Measurements from ENCODE around the gene SF3A1. TPM values are rescaled to one million over a fixed set of nuclear protein-coding genes. Genes with fewer than 3 reads are reported as not detected.

SF3A1 gene
- total RNA-seq, 2 donors from 2014 or later = 30.6 to 77.1 TPM

- TF ChIP-seq POLR2A (IDR thresholded peaks at IDR 0.05) (no peak), CTCF (IDR thresholded peaks at IDR 0.05) (no peak)
- intact Hi-C loops (cut with DNase I) = no loop called here
- no peak for DNase-seq
- Histone ChIP-seq H3K4me1 (peaks cover 69% of the 10 kb centered on the region), H3K36me3 (replicated peaks in 1 of 2; ENCODE audit: insufficient read depth in 1 of 2, low read depth in 2 of 2) (no peaks in the 10 kb centered on the region), H3K4me3 (no peak overlapping the region), H3K27me3 (no peaks in the 10 kb centered on the region), H3K27ac (no peak overlapping the region), H3K9me3 (no peaks in the 10 kb centered on the region)
- 80 to 84% methylated on average over 5 to 6 of the region's 8 CpGs for WGBS, 2 donors
- no peak for ATAC-seq
These were observed 42.9 kb downstream of the SF3A1 start for GRCh38 chr22:30313527-30314363.

GRCh38 chr22:30312053-30312452, 44.6 kb downstream of the SF3A1 start:
- no peaks in the 10 kb centered on the region for H3K36me3 ChIP-seq (replicated peaks in 1 of 2; ENCODE audit: insufficient read depth in 1 of 2, low read depth in 2 of 2)
- no peak for TF ChIP-seq CTCF (IDR thresholded peaks at IDR 0.05)
- no peak for TF ChIP-seq POLR2A (IDR thresholded peaks at IDR 0.05)
- no peak for ATAC-seq

GRCh38 chr22:30310881-30311771, 45.6 kb downstream of the SF3A1 start:
- H3K4me3 ChIP-seq = no peak overlapping the region
- WGBS, 2 donors = 29% methylated on average over 7 to 8 of the region's 8 CpGs
- TF ChIP-seq CTCF (IDR thresholded peaks at IDR 0.05) (no peak), POLR2A (IDR thresholded peaks at IDR 0.05) (peak; percentile 14 to 57 (median 40))

More at GRCh38 chr22:30312053-30312452, 44.6 kb downstream of the SF3A1 start:
- Histone ChIP-seq H3K4me3 (no peak overlapping the region), H3K27ac (peak overlapping the region; percentile 83 to 96 (median 88)), H3K9me3 (no peaks in the 10 kb centered on the region), H3K4me1 (peaks cover 68% of the 10 kb centered on the region), H3K27me3 (no peaks in the 10 kb centered on the region)
- no peak for DNase-seq
- intact Hi-C loops (cut with DNase I) = no loop called here
- 90 to 93% methylated on average over 6 of the region's 6 CpGs for WGBS, 2 donors

GRCh38 chr22:30309951-30310741, 46.5 kb downstream of the SF3A1 start:
- 35 to 38% methylated on average over 7 of the region's 7 CpGs for WGBS, 2 donors
- H3K27ac ChIP-seq = peak overlapping the region; percentile 83 to 96 (median 88)
- peaks cover 79% of the 10 kb centered on the region for H3K4me1 ChIP-seq
- no peaks in the 10 kb centered on the region for H3K27me3 ChIP-seq
- no peaks in the 10 kb centered on the region for H3K9me3 ChIP-seq
- TF ChIP-seq POLR2A (IDR thresholded peaks at IDR 0.05) = peak in 2 of 3 donors; percentile 43 to 66
- no peak for TF ChIP-seq CTCF (IDR thresholded peaks at IDR 0.05)
- DNase-seq (peak; percentile 66 to 87 (median 82)), ATAC-seq (peak; percentile 81)
- H3K4me3 ChIP-seq = no peak overlapping the region
- H3K36me3 ChIP-seq (replicated peaks in 1 of 2; ENCODE audit: insufficient read depth in 1 of 2, low read depth in 2 of 2) = no peaks in the 10 kb centered on the region
- intact Hi-C loops (cut with DNase I) = no loop called here

More at GRCh38 chr22:30310881-30311771, 45.6 kb downstream of the SF3A1 start:
- peak; percentile 85 to 95 (median 92) for DNase-seq
- ATAC-seq = peak; percentile 86
- Histone ChIP-seq H3K27ac (peak overlapping the region; percentile 83 to 96 (median 88)), H3K9me3 (no peaks in the 10 kb centered on the region), H3K4me1 (peaks cover 70% of the 10 kb centered on the region), H3K27me3 (no peaks in the 10 kb centered on the region), H3K36me3 (replicated peaks in 1 of 2; ENCODE audit: insufficient read depth in 1 of 2, low read depth in 2 of 2) (no peaks in the 10 kb centered on the region)
- intact Hi-C loops (cut with DNase I) = no loop called here

Measured in body of pancreas (tissue), 4 donors.